Neuronal stem cell (in vitro differentiated cells): ENCODE results near the gene PSEN2.

Experiments used
- DNase-seq: peaks from one replicate; pipeline ENCODE4 v3.0.0-alpha.2; 2013; ENCODE audit warnings: low spot score
- H2AFZ ChIP-seq: one replicate; pipeline ENCODE4 v1.6.1; 2013; ENCODE audit warnings: mild to moderate bottlenecking, low read length, inconsistent platforms
- H2AK5ac ChIP-seq: 2 replicates; pipeline ENCODE4 v1.6.1; 2013; ENCODE audit warnings: low read depth, mild to moderate bottlenecking, inconsistent platforms, low read length, moderate library complexity, mixed read lengths
- H2BK120ac ChIP-seq: 2 replicates; pipeline ENCODE4 v1.6.1; 2013; ENCODE audit warnings: low read depth, mild to moderate bottlenecking, inconsistent platforms, low read length, moderate library complexity, mixed read lengths
- H2BK12ac ChIP-seq: one replicate; pipeline ENCODE4 v1.6.1; 2013; ENCODE audit warnings: low read length, inconsistent platforms
- H2BK15ac ChIP-seq: 2 replicates; pipeline ENCODE4 v1.6.1; 2013; ENCODE audit warnings: mild to moderate bottlenecking, low read length, inconsistent platforms, mixed read lengths
- H2BK5ac ChIP-seq: one replicate; pipeline ENCODE4 v1.6.1; 2013; ENCODE audit warnings: inconsistent platforms, mild to moderate bottlenecking, low read length, moderate library complexity
- H3K14ac ChIP-seq: one replicate; pipeline ENCODE4 v1.6.1; 2013; ENCODE audit warnings: low read length, inconsistent platforms
- H3K18ac ChIP-seq: 2 replicates; pipeline ENCODE4 v1.6.1; 2013; ENCODE audit warnings: low read length, inconsistent platforms
- H3K23ac ChIP-seq: 2 replicates; pipeline ENCODE4 v1.6.1; 2013; ENCODE audit warnings: low read depth, mild to moderate bottlenecking, mixed read lengths, low read length, inconsistent platforms; ENCODE audit not compliant: poor library complexity
- H3K27ac ChIP-seq: replicated peaks from 3 replicates; pipeline ENCODE4 v1.5.1; 2013; ENCODE audit warnings: low read length, inconsistent platforms
- H3K27me3 ChIP-seq, 3 experiments: 2 replicates each; pipeline ENCODE4 v1.6.1; 2013; ENCODE audit warnings: low read length in 3 of 3, mild to moderate bottlenecking in 2 of 3, inconsistent platforms in 1 of 3, low read depth in 1 of 3, mixed read lengths in 1 of 3, moderate library complexity in 1 of 3; ENCODE audit not compliant: control insufficient read depth in 3 of 3, insufficient read depth in 3 of 3
- H3K36me3 ChIP-seq, 2 donors: replicated peaks in 1 of 2; 2 replicates each; pipeline ENCODE4 v1.6.1; 2013; ENCODE audit warnings: low read length in 2 of 2; ENCODE audit not compliant: control insufficient read depth in 2 of 2, insufficient read depth in 2 of 2
- H3K4ac ChIP-seq: 2 replicates; pipeline ENCODE4 v1.6.1; 2013; ENCODE audit warnings: inconsistent platforms, mild to moderate bottlenecking, low read length, moderate library complexity
- H3K4me1 ChIP-seq, 2 donors: 1 replicate in 1 of 2; 2 replicates in 1 of 2; pipeline ENCODE4 v1.6.1; 2013; ENCODE audit warnings: low read length in 2 of 2, low read depth in 1 of 2; ENCODE audit not compliant: control insufficient read depth in 2 of 2, insufficient read depth in 1 of 2
- H3K4me2 ChIP-seq: one replicate; pipeline ENCODE4 v1.6.1; 2013; ENCODE audit warnings: mild to moderate bottlenecking, low read length, inconsistent platforms; ENCODE audit not compliant: insufficient read depth, poor library complexity, severe bottlenecking
- H3K4me3 ChIP-seq, 2 donors: 2 replicates each; pipeline ENCODE4 v1.5.1; 2013; ENCODE audit warnings: low read length in 2 of 2, mild to moderate bottlenecking in 2 of 2, inconsistent platforms in 1 of 2, moderate library complexity in 1 of 2
- H3K79me1 ChIP-seq: one replicate; pipeline ENCODE4 v1.6.1; 2013; ENCODE audit warnings: low read depth, mild to moderate bottlenecking, inconsistent platforms, low read length, moderate library complexity
- H3K9ac ChIP-seq: one replicate; pipeline ENCODE4 v1.6.1; 2013; ENCODE audit warnings: mild to moderate bottlenecking, low read depth, low read length, inconsistent platforms; ENCODE audit not compliant: poor library complexity
- H3K9me3 ChIP-seq, 2 donors: replicated peaks in 1 of 2; 2 replicates each; pipeline versions ENCODE3 to v1.6.1; 2013; ENCODE audit warnings: low read length in 2 of 2, mild to moderate bottlenecking in 2 of 2, inconsistent platforms in 1 of 2, low read depth in 1 of 2, mixed read lengths in 1 of 2, moderate library complexity in 1 of 2; ENCODE audit not compliant: control insufficient read depth in 2 of 2, insufficient read depth in 1 of 2
- H4K8ac ChIP-seq: one replicate; pipeline ENCODE4 v1.6.1; 2013; ENCODE audit warnings: low read depth, mild to moderate bottlenecking, inconsistent platforms, low read length, moderate library complexity
- H4K91ac ChIP-seq: one replicate; pipeline ENCODE4 v1.6.1; 2013; ENCODE audit warnings: low read length, low read depth, mild to moderate bottlenecking, inconsistent platforms; ENCODE audit not compliant: poor library complexity
- WGBS, 2 donors: extraction: QIAGEN DNeasy Blood & Tissue Kit; methylation state at CpG; one replicate each; pipeline ENCODE4 v1.1.7; 2013; ENCODE audit warnings: missing lambda C conversion rate in 2 of 2, mixed read lengths in 1 of 2; ENCODE audit not compliant: insufficient read length in 2 of 2, insufficient replicate concordance in 1 of 2; ENCODE audit errors: extremely low coverage in 2 of 2; 5-methylcytosine and 5-hydroxymethylcytosine counted together

Gene PSEN2

GRCh38 chr1:226825037-226825745 is 45.2 kb upstream of the PSEN2 start:
- Histone ChIP-seq H2BK12ac (no peak overlapping the region), H2AK5ac (no peak overlapping the region), H3K27ac (no peak overlapping the region), H3K4ac (no peak overlapping the region), H3K23ac (no peak overlapping the region), H2AFZ (no peak overlapping the region), H3K4me1 (peaks cover 2 to 3% of the 10 kb centered on the region in 2 donors), H4K91ac (no peak overlapping the region), H3K14ac (no peak overlapping the region), H3K27me3 (peaks cover 0 to 8% (median 0%) of the 10 kb centered on the region in 3 experiments), H3K9me3 (no peaks in the 10 kb centered on the region), H2BK15ac (no peak overlapping the region), H2BK5ac (no peak overlapping the region), H3K4me2 (no peak overlapping the region), H2BK120ac (no peak overlapping the region), H3K9ac (no peak overlapping the region), H3K18ac (no peak overlapping the region), H3K79me1 (no peaks in the 10 kb centered on the region), H4K8ac (no peak overlapping the region), H3K4me3 (no peak overlapping the region), H3K36me3 (no peaks in the 10 kb centered on the region)
- WGBS, 2 donors = no CpG with 5 or more reads among the region's 9 CpGs
- DNase-seq = no peak

- H3K4me3 ChIP-seq = no peak overlapping the region
- H3K27me3 ChIP-seq = peaks cover 0 to 8% (median 0%) of the 10 kb centered on the region in 3 experiments
- no peak overlapping the region for H3K23ac ChIP-seq
- H2BK12ac ChIP-seq = no peak overlapping the region
- H3K9ac ChIP-seq = no peak overlapping the region
- H2AK5ac ChIP-seq = no peak overlapping the region
- H3K4me1 ChIP-seq = peaks cover 2 to 3% of the 10 kb centered on the region in 2 donors
- no peak overlapping the region for H3K27ac ChIP-seq
- H3K18ac ChIP-seq = no peak overlapping the region
- no peak overlapping the region for H3K4ac ChIP-seq
- no peak overlapping the region for H2BK120ac ChIP-seq
- no peak overlapping the region for H4K91ac ChIP-seq
- H3K4me2 ChIP-seq = no peak overlapping the region
- H2BK15ac ChIP-seq = no peak overlapping the region
- no CpG with 5 or more reads among the region's 3 CpGs for WGBS, 2 donors
- no peak overlapping the region for H2BK5ac ChIP-seq
- no peak overlapping the region for H3K14ac ChIP-seq
- H3K9me3 ChIP-seq = no peaks in the 10 kb centered on the region
- H4K8ac ChIP-seq = no peak overlapping the region
- no peak overlapping the region for H2AFZ ChIP-seq
- no peaks in the 10 kb centered on the region for H3K79me1 ChIP-seq
- no peak for DNase-seq
- H3K36me3 ChIP-seq = no peaks in the 10 kb centered on the region
These were observed 44.7 kb upstream of the PSEN2 start for GRCh38 chr1:226825746-226826100.

- Histone ChIP-seq H2BK5ac (no peak overlapping the region), H2AK5ac (no peak overlapping the region), H3K9ac (no peak overlapping the region), H3K4ac (no peak overlapping the region), H3K9me3 (no peaks in the 10 kb centered on the region), H3K23ac (no peak overlapping the region), H2BK12ac (no peak overlapping the region), H4K8ac (no peak overlapping the region), H3K36me3 (no peaks in the 10 kb centered on the region), H3K4me3 (no peak overlapping the region), H2BK120ac (no peak overlapping the region), H3K27ac (no peak overlapping the region), H3K18ac (no peak overlapping the region), H3K4me1 (peaks cover 2 to 3% of the 10 kb centered on the region in 2 donors), H2BK15ac (peak overlapping the region; percentile 8), H3K27me3 (peaks cover 0 to 4% (median 0%) of the 10 kb centered on the region in 3 experiments), H2AFZ (peak overlapping the region; percentile 92), H3K4me2 (no peak overlapping the region), H3K14ac (no peak overlapping the region), H3K79me1 (no peaks in the 10 kb centered on the region), H4K91ac (no peak overlapping the region)
- no CpG with 5 or more reads among the region's 19 CpGs for WGBS, 2 donors
- DNase-seq = no peak
These were observed 43.7 kb upstream of the PSEN2 start for GRCh38 chr1:226826479-226827261.

GRCh38 chr1:226827458-226827857 is 43.0 kb upstream of the PSEN2 start:
- Histone ChIP-seq H3K27me3 (peaks cover 0 to 4% (median 0%) of the 10 kb centered on the region in 3 experiments), H2BK120ac (no peak overlapping the region), H3K14ac (no peak overlapping the region), H2BK12ac (no peak overlapping the region), H4K8ac (no peak overlapping the region), H3K23ac (no peak overlapping the region), H2BK5ac (no peak overlapping the region), H3K4me3 (no peak overlapping the region), H3K4me1 (peaks cover 2 to 3% of the 10 kb centered on the region in 2 donors), H2BK15ac (peak overlapping the region; percentile 8), H3K9me3 (no peaks in the 10 kb centered on the region), H3K18ac (no peak overlapping the region), H3K9ac (no peak overlapping the region), H2AK5ac (no peak overlapping the region), H2AFZ (peak overlapping the region; percentile 92), H3K36me3 (no peaks in the 10 kb centered on the region), H3K79me1 (no peaks in the 10 kb centered on the region), H3K27ac (no peak overlapping the region), H4K91ac (no peak overlapping the region), H3K4me2 (no peak overlapping the region), H3K4ac (no peak overlapping the region)
- no peak for DNase-seq
- WGBS, 2 donors = no CpG with 5 or more reads among the region's 11 CpGs
